Epithelial cell of proximal tubule (primary cell): ENCODE results near the gene AFAP1L2. TPM values are rescaled to one million over a fixed set of nuclear protein-coding genes. Genes with fewer than 3 reads are reported as not detected.

Source experiments
- DNase-seq: peaks from one replicate; pipeline ENCODE4 v3.0.0-alpha.2; 2011; ENCODE audit warnings: low read depth
- H3K4me3 ChIP-seq: 2 replicates; pipeline ENCODE4 v1.5.1; 2011; ENCODE audit warnings: low read depth, mild to moderate bottlenecking, low read length
- CTCF ChIP-seq: conservative IDR thresholded peaks from 2 replicates; pipeline ENCODE4 v1.5.1; 2012; ENCODE audit warnings: low read depth, mild to moderate bottlenecking, low read length
- total RNA-seq: library from RNA; depleted of rRNA; stranded (reverse); fragments of >200 nt; gene quantifications from 2 replicates; pipeline ENCODE4 v1.2.3, GENCODE V29; 2015

AFAP1L2 gene
- total RNA-seq, 1 donor from 2014 or later = 14.2 TPM

GRCh38 chr10:114313139-114313538 is 91.2 kb downstream of the AFAP1L2 start:
- TF ChIP-seq CTCF = no peak
- no peak overlapping the region for H3K4me3 ChIP-seq
- no peak for DNase-seq

- no peak for DNase-seq
- H3K4me3 ChIP-seq = no peak overlapping the region
- TF ChIP-seq CTCF = no peak
These were observed 92.6 kb downstream of the AFAP1L2 start for GRCh38 chr10:114311496-114312209.

- TF ChIP-seq CTCF = no peak
- no peak overlapping the region for H3K4me3 ChIP-seq
- no peak for DNase-seq
These were observed 93.3 kb downstream of the AFAP1L2 start for GRCh38 chr10:114311023-114311422.

GRCh38 chr10:114310346-114310745 is 94.0 kb downstream of the AFAP1L2 start:
- H3K4me3 ChIP-seq = no peak overlapping the region
- no peak for DNase-seq
- no peak for TF ChIP-seq CTCF

- no peak for DNase-seq
- no peak overlapping the region for H3K4me3 ChIP-seq
- TF ChIP-seq CTCF = no peak
These were observed 95.0 kb downstream of the AFAP1L2 start for GRCh38 chr10:114309364-114309651.

GRCh38 chr10:114308531-114309363 is 95.6 kb downstream of the AFAP1L2 start:
- DNase-seq = no peak
- TF ChIP-seq CTCF = no peak
- H3K4me3 ChIP-seq = no peak overlapping the region

- H3K4me3 ChIP-seq = no peak overlapping the region
- TF ChIP-seq CTCF = no peak
- DNase-seq = no peak
These were observed 96.6 kb downstream of the AFAP1L2 start for GRCh38 chr10:114307731-114308130.
